ENCODE results near the gene CYP4F8.
"Not testable (repeated sequence)": the region's sequence is repeated elsewhere in the genome, so short reads cannot be mapped to it uniquely, and the experiment has no call there.

The CYP4F8 gene, protein sequence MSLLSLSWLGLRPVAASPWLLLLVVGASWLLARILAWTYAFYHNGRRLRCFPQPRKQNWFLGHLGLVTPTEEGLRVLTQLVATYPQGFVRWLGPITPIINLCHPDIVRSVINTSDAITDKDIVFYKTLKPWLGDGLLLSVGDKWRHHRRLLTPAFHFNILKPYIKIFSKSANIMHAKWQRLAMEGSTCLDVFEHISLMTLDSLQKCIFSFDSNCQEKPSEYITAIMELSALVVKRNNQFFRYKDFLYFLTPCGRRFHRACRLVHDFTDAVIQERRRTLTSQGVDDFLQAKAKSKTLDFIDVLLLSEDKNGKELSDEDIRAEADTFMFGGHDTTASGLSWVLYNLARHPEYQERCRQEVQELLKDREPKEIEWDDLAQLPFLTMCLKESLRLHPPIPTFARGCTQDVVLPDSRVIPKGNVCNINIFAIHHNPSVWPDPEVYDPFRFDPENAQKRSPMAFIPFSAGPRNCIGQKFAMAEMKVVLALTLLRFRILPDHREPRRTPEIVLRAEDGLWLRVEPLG

DNA sequence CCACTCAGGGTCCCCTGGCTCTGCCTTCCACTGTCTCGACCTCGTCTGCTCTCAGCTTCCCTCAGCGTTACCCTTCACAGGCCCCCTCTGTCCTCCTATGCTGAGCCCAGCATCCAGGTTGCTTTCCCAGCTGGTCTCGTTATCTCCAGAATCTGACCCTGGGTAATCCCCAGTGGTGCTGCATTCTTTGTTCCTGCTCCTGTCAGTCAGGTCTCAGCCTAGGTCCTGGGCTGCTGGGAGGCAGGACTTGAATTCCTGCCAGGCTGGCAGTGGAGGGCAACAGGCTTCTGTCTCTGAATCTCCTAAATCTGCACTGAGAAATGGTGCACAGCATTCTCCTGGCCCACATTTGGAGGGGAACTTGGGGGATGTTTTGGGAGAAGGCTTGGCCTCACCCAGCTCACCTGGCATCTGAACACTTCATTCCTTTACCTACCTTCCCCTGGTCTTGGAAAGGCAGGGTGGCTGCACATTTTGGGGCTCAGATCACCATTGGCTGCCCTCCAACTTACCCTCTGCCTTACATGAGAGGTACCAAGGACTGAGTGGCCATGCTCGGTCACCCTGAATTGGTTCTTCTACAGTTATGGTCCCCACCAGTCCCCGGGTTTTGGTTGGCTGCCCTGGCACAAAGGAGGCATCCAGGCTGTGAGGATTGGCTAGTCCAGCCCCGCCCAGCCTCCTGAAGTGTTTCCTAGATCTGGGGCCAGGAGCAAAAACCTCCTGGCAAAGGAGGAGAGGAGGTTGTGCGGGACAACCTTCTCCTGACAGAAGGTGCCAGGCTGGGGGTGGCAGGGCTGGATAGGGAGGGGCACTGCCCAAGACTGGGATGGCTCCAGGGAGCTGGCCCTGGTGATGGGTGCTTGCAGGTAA lies at the start of gene CYP4F8:
Gene CYP4F8, plus strand, starts transcription at position 712 of the 873 bp plus-strand sequence. CDS start 399 bp downstream, outside the sequence.
- no peak for DNase-seq (ENCODE audit: low spot score)

DNA sequence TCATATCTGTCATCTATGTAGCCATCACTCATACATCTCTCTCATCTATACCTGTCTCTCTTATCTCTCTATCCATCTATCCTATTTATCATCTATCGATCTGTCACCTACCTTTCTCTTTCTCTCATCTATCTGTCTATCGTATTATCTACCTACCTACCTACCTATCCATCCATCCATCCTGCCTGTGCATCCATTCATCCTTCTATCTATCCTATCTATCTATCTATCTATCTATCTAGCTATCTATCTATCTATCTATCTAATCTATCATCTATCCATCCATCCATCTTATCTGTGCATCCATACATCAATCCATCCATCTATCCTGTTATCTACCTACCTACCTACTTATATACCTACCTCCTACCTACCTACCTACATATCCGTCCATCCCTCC lies 44.6 kb upstream of the CYP4F8 start:
- no peak for DNase-seq (ENCODE audit: low spot score)

DNA sequence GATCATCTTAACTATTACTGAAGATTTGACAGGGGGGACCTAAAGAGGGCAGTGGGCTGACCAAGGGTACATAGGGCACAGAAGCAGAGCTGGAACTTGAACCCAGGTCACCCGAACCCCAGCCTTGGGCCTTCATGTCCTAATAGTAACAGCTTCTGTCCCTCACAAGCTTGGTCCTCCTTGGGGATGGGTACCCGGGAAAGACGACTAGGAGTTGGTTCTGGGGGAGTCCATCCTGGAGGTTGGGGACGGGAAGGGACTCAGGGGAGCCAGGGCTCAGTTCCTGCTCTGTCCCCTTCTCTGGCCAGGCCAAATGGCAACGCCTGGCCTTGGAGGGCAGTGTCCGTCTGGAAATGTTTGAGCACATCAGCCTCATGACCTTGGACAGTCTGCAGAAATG lies 39.6 kb upstream of the CYP4F8 start:
- no peak for DNase-seq (ENCODE audit: low spot score)

- no peak for DNase-seq (ENCODE audit: low spot score)
Measured at GRCh38 chr19:15576526-15577156, 38.4 kb upstream of the CYP4F8 start.

DNA sequence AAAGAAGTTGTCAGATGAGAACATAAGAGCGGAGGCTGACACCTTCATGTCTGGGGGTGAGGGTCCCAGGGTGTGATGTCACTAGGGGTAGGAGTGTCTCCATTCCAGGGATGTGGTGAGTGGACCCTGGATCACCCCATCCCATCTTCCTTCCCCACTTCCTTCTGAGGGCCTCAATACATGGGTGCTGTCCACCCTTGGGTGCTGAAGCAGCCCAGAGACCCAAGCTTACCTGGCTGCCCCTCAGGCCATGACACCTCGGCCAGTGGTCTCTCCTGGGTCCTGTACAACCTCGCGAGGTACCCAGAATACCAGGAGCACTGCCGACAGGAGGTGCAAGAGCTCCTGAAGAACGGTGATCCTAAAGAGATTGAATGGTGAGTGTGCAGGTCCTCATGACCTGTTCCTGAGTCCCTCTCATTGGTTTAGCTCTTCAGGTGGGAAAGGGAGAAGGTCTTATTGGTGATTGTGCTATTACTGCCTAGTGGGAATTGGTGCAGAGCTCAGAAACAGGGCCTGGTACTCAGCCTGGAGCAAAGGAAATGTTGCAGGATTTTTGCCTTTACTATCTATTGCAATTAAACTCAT lies 37.7 kb upstream of the CYP4F8 start:
- no peak for DNase-seq (ENCODE audit: low spot score)

- DNase-seq (ENCODE audit: low spot score) = peak; percentile 50
Measured at GRCh38 chr19:15583346-15583745, 31.7 kb upstream of the CYP4F8 start.

GRCh38 chr19:15584095-15584494 lies 30.9 kb upstream of the CYP4F8 start:
- DNase-seq (ENCODE audit: low spot score) = no peak

DNA sequence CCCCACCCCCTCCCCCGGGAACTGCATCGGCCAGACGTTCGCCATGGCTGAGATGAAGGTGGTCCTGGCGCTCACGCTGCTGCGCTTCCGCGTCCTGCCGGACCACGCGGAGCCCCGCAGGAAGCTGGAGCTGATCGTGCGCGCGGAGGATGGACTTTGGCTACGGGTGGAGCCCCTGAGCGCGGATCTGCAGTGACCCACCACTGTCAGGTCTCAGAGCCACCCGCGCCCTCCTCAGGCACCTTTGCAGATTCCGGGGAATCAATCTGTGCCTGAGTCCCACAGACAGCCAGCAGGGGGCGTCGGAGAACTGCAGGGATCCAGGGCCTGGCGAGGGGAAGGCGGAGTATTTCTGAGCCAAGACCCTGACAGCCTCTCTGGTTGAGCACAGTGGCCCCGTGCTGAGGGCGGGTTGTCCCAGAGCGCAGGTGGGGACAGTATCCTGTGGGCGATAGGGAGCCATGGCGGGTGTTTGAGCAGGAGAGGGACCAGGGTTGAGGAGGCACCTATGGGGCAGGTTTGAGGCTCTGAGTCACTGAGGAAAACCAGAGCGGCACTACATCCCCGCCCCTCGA lies 30.4 kb upstream of the CYP4F8 start:
- peak; percentile 81 for DNase-seq (ENCODE audit: low spot score)

DNA sequence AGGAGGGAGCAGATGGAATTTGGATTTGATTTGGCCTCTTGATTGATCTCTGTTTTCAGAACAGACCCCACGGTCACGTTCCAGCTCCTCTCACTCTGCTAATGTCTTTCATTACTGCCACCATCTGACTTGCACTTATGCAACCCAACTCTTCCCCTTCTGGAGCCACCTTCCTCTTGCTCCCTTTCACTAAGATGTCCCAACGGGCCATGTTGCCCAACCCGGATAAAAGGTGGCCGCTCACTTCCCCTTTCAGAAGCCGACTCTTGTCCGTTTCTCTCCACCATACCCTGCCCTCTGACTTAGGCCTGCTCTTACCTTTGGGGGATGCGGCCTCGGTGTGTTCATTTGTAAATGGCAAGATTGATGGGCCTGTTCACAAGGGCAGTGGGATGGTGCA lies 27.4 kb upstream of the CYP4F8 start:
- no peak for DNase-seq (ENCODE audit: low spot score)

DNA sequence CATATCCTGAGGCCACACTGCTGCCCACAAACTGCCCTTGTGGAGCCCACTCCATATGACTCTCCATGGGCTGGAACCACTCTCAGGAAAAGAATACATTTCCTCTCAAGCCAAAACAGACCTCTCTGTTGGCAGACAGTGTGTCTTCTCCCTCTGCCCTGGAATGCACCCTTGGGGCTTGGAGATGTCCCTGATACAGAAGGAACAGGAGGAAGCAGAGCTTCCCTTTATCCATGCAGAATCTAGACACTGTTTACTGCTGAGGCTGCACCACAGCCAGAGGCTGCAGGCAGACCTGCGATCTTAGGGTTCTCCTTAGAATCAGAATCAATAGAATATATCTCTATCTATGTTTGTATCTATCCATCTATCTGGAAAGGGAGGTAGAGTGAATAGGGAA lies 26.8 kb upstream of the CYP4F8 start:
- DNase-seq (ENCODE audit: low spot score) = no peak

GRCh38 chr19:15589760-15590451 lies 25.1 kb upstream of the CYP4F8 start:
- no peak for DNase-seq (ENCODE audit: low spot score)

DNA sequence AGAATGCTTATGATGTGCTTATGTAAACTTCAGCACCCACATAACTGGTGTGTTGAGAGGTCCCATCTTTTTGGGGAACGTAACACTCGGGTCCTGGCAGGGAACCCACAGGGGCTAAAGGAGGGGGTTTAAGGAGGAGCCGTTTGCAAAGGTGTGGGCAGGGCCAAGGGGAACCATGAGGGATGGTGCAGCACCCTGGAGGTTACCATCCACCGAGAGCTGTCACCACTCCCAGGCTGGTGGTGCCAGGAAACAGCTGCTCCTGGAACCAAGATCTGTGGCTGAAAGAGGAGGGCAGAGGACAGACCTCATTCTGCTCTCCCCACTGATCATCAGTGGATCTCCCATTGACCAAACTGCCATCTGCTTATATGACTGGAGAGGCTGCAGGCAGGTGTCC lies 23.2 kb upstream of the CYP4F8 start:
- DNase-seq (ENCODE audit: low spot score) = no peak

DNA sequence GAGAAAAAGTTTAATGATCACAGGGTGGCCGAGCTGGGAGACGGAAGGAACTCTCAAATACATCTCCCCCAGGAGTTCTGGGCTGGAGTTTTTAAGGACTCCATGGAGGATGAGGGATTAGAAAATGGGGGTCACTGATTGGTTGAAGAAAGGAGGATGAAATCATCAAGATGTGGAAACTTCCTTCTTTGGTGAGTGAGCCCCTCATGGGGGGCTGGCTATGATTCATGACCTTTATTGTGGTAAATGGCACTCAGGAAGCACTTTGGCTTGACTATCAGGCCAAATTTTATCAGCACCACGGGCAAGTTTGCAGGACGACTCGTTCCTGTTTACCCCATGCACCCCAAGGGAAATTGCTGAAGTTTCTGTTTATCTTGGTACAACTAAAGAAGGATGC lies 22.5 kb upstream of the CYP4F8 start:
- not testable (repeated sequence) for DNase-seq (ENCODE audit: low spot score)

DNA sequence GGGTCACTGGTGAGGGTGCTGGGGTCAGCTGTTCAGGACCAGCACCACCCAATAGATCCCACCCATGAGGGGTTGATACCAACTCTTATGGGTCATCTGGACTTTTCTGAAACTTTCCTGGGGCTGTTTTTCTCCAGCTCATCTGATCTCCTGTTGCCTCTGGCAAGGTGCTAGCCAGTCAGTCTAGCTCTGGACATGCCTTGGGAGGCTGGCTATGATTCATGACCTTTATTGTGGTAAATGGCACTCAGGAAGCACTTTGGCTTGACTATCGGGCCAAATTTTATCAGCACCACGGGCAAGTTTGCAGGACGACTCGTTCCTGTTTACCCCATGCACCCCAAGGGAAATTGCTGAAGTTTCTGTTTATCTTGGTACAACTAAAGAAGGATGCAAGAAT lies 21.3 kb upstream of the CYP4F8 start:
- DNase-seq (ENCODE audit: low spot score) = not testable (repeated sequence)

DNA sequence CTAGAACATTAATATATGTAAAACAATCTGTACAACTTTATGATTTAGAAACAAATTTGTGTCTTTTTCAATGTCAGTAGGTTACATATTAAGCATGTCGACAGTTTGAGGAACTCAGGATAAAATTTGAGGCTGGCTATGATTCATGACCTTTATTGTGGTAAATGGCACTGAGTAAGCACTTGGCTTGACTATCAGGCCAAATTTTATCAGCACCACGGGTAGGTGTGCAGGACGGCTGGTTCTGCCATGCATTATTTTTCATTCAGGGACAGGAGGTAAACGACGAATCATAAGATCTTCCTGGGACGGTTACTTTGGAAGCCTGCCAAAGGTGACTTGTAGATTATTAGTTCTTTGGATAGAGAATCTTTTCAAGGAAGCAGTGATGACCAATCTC lies 19.9 kb upstream of the CYP4F8 start:
- DNase-seq (ENCODE audit: low spot score) = no peak

GRCh38 chr19:15607978-15608925 lies 6.8 kb upstream of the CYP4F8 start:
- DNase-seq (ENCODE audit: low spot score) = not testable (repeated sequence)

DNA sequence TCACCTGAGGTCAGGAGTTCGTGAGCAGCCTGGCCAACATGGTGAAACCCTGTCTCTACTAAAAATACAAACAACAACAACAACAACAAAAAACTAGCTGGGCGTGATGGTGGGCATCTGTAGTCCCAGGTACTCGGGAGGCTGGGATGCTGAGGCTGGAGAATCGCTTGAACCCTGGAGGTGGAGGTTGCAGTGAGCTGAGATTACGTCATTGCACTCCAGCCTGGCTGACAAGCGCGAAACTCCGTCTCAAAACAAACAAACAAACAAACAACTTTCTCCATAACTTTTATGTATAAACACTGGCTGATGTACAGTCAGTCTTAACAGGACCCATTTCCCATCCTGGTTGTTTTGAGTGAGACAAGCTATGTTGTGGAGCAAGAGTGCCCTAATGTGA lies 5.8 kb upstream of the CYP4F8 start:
- DNase-seq (ENCODE audit: low spot score) = no peak

GRCh38 chr19:15612342-15612741 lies 2.7 kb upstream of the CYP4F8 start:
- no peak for DNase-seq (ENCODE audit: low spot score)

GRCh38 chr19:15613338-15613737 lies 1.7 kb upstream of the CYP4F8 start:
- no peak for DNase-seq (ENCODE audit: low spot score)

DNA sequence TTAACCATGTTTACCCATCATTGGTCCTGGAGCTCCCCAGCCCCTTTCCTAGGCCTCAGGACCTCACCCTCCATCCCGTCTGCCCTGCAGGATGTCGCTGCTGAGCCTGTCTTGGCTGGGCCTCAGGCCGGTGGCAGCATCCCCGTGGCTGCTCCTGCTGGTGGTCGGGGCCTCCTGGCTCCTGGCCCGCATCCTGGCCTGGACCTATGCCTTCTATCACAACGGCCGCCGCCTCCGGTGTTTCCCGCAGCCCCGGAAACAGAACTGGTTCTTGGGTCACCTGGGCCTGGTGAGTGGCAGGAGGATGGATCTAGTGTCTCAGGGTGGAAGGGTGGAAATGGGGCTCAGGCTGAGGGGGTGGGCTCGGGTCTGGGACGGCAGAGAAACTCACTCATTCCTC lies 508 bp downstream of the CYP4F8 start:
- DNase-seq (ENCODE audit: low spot score) = no peak
